NCI-H1694 (cell line): Measurements from ENCODE around the gene VSX1.

ENCODE experiments used
- DNase-seq: peaks from one replicate; lab custom pipeline; 2025; lab: John Stamatoyannopoulos, UW

VSX1 gene

GRCh38 chr20:25081730-25082497, at the start of gene VSX1:
VSX1 (minus strand) TSS chr20:25082141; CDS start chr20:25082096, 45 bp downstream.
- no peak for DNase-seq

DNA sequence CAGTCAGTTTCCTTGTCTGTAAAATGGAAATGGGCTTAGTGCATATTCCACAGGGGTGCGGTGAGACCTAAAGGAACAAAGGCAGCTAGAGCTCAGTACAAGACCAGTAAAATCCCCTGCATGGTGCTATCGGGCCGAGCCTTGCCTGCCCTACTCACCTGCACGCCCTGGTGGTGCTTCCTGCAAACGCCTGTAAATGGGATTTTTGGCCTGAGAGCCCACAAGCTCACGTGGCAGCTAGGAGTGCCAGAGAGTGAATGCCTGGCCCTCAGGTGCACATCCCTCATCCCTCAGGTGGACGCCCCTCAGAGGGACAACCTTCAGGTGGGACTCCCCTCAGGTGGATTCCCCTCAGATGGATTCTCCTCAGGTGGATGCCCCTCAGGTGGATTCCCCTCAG, 48.0 kb upstream of the VSX1 start:
- no peak for DNase-seq

- DNase-seq, result no peak
Measured at GRCh38 chr20:25129428-25129827, 47.5 kb upstream of the VSX1 start.

DNA sequence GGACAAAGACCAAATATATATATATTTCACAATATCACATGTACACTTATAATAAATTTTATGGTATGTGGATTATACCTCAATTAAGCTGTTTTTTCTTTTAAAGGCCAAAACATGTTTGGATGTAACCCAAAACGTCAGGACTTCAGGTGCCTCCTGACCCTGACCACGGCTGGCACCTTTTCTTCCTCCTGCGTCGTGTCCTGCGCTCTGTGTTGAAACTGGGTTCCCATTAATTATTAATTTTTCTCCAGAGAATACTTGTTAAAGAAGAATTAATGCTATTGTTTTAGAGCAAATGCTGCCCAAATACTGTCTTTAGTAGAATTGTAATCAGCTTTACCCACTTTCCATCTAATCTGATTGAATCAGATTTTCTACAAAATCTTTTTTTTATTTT, 46.7 kb upstream of the VSX1 start:
- DNase-seq, result no peak

DNA sequence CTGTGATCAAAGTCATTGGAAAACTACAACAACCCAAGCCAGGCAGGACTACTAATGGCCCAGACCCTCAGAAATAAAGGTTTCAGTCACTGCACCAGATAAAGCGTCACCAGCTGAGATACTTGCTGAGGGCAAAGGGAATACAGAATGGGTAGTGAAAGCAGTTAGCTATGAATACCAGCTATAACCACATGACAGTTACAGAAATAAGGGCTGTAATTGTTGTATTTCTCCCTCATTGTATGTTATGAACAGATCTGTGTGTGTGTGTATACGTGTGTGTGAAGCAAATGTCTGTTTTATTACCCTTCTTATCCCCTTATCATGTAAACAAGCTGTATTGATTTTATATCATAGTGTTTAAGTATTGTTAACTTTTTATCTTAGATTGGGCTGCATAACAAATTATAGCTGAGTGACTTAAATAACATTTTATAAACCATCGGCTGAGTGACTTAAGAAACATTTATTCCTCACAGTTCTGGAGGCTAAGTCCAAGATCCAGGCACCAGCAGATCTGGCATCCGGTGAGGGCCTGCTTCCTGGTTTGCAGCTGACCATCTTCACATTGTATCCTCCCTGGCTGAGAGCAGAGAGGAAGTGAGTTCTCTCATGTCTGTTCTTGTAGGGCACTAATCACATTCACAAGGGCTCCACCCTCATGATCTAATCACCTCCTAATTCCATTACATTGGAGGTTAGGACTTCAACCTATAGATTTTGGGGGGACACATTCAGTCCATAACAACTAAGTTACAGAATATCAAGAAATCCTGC, 46.0 kb upstream of the VSX1 start:
- DNase-seq, result no peak

DNA sequence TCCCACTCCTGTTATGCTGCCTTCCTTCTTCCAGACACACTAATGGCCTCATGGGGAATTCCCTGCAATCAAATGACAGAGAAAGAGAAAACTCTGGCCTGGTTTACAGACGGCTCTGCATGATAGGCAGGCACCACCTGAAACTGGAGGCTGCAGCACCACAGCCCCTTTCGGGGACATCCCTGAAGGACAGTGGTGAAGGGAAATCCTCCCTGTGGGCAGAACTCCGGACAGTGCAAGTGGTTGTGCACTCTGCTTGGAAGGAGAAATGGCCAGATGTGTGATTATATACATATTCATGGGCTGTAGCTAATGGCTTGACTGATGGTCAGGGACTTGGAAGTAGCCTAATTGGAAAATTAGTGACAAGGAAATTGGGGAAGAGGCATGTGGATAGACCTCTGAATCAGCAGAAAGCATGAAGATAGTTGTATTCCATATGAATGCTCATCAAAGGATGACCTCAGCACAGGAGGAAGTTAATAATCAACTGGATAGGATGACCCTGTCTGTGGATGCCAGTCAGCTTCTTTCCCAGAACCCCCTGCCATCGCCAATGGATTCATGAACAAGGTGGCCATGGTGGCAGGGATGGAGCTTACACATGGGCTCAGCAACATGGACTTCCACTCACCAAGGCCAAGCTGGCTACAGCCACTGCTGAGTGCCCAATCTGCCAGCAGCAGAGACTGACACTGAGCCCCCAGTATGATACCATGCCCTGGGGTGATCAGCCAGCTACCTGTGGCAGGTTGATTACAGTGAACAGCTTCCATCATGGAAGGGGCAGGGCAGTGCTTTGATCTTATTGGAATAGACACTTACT, 44.5 kb upstream of the VSX1 start:
- no peak for DNase-seq

DNA sequence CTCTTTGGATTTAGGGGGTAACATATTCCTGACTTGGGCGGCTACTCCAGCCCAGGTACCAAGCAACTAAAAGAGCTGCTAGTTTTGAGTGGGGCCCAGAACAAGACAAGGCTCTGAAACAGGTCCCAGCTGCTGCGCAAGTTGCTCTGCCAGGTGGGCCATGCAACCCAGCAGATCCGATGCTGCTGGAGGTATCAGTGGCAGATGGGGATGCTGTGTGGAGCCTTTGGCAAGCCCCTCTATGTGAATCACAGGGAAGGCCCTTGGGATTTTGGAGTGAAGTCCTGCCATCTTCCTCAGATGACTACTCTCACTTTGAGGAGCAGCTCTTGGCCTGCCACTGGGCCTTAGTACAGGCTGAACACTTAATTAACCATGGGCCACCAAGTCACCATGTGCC, 43.7 kb upstream of the VSX1 start:
- peak; percentile 38 for DNase-seq

DNA sequence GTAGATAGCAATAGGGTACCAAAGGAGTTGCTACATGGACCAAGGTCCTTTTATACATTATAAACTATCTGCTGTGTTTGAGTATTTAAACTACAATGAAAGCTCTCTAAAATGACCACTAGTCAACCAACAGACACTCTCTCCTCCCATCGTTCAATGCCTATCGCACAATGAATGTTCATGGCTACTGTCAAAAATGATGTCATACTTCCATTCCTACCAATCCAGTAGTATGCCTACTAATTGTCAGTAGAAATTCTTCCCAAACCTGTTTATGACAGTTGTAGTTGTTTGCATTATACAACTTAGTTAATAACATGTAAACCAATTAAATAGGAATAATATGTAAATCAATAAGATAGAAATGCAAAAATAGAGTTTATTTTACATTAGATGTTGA, 39.0 kb upstream of the VSX1 start:
- DNase-seq, result no peak

DNA sequence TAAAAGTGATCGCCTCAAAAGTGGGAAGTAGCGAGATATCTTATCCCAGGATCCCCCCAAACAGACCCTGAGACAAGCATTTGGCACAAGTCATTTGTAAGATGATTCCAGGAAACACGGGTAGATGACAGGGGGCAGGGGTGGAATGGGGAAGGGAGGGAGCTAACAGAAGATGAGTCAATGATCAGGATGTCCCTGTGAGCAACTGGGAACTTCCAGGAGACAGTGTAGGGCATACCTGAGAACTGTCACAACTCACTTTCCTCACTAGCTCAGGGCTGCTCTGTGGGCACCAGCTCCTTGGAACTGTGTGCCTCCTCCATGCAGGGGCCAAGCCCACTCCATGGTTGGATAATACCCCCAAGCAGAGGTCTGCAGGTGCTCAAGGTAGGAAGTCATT, 38.5 kb upstream of the VSX1 start:
- no peak for DNase-seq

DNA sequence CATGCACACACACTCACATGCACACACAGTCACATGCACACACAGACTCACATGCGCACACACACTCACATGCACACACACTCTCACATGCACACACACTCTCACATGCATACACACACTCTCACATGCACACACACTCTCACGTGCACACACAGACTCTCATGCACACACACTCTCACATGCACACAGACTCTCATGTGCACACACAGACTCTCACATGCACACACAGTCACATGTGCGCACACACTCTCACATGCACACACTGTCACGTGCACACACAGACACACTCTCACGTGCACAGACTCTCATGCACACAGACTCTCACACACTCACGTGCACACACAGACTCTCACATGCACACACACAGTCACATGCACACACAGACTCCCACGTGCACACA, 36.6 kb upstream of the VSX1 start:
- DNase-seq, result no peak

DNA sequence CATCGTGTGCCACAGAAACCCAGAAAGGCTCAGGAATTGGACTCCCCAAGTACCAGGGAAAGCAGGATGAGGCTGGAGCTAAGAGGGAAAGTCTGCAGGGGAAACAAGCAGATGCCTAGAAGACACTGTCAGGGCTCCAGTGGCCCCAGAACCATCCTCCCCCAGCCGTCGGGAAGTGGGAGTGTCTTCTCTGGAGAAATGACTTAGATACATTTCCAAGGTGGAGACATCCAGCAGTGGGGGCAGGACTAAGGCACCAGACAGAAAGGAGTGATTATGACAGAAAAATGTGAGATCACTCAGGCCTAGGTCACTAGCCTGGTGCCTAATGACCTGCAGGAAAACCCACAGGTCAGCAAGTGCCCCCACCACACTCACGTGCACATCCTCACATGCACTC, 36.0 kb upstream of the VSX1 start:
- no peak for DNase-seq

DNA sequence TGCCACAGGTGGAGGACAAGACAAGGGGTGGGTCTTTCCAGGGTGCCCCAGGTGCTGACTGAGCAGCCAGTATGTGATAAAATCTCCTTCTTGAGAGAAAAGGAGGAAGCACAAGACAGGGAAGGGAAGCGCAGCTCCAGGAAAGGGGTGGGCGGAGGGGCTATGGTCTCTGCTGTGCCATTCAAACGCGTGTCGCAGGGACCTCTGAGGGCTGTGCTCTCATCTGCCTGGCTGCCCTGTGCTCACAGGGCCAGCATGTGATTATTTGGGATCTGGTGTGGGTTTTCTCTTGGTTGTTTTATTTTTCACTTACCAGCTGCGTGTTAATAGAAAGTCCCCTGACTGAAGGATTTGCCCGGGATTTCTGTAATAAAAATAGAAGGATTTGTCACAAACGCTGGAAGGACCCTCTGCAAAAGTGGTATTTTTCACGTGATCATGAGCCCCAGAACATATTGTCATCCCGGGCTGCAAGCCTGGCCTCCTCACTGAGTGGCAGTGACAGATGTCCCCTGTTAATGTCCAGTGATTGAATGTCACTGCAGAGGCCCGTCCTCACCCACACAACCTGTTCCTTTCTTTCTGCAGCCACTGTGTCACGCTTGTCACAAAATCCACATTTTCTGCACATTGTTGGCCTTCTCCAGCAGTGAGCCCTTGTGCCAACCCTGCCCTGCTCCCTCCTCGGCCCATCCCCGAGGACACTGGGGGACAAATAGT, 35.0 kb upstream of the VSX1 start:
- no peak for DNase-seq

- DNase-seq, result no peak
Measured at GRCh38 chr20:25103526-25103925, 21.6 kb upstream of the VSX1 start.

- no peak for DNase-seq
Measured at GRCh38 chr20:25100914-25101313, 19.0 kb upstream of the VSX1 start.

GRCh38 chr20:25099601-25100140, 17.7 kb upstream of the VSX1 start:
- DNase-seq, result no peak

- DNase-seq, result no peak
Measured at GRCh38 chr20:25097498-25097897, 15.6 kb upstream of the VSX1 start.

DNA sequence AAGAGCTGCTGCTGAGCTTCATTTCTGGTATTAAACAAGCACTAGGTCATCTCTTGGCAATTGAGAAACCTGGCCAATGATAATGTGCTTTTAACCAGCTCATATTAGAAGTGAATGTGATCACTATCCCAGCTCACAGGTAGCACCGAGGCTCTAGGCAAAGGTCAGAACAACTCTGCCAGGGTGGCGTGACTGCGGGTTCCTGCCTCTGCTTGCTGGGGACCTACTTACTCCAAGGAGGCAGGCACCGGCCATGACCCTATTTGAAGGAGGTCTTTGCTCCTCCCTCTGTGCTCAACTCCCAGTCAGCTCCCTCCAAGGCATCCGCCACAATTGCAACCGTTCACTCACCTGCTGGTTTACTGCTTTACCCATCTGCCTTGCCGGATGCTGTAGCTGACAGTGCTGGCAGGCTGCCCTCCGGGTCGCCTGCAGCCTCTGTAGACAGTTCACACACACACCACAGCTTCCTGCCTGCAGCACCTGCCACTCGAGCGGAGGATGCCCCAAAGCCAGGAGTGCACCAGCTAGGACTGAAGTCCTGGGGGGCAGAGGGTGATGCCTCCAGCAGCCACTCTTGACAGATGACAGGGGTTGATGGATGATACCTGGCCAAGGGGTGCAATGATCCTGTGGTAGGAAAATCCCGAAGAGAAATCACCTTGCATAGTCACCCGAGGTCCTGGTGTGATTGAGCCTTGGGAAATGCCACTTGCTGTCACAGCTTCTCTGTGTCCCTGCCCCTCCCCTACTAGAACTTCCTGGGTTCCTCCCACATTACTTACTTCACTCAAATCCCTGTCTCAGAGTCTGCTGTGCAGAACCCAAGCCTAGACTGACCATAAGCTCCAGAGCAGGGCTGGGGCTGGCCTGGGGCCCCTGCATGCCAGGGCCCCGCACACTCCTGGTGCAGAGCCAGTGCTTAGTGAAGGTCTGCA, 8.8 kb upstream of the VSX1 start:
- DNase-seq, result peak; percentile 71

- DNase-seq, result no peak
Measured at GRCh38 chr20:25089662-25090061, 7.7 kb upstream of the VSX1 start.

DNA sequence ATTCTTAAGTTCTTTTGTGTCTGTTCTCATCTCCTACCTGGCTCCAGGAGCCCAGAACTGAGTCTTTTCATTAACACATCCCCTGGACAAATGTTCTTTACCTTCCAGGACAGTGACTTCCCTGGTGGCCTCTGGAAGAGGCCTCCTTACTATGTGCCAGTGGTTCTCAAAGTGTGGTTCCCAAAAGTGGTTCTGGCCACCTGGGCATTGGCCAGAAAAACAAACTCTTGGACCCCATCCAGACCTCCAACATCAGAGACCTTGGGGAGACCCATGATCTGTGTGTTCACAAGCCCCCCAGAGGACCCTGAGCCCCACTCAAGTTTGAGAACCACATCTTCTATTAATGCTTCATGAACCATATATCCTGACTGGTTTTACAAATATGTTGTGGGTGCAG, 7.2 kb upstream of the VSX1 start:
- no peak for DNase-seq

DNA sequence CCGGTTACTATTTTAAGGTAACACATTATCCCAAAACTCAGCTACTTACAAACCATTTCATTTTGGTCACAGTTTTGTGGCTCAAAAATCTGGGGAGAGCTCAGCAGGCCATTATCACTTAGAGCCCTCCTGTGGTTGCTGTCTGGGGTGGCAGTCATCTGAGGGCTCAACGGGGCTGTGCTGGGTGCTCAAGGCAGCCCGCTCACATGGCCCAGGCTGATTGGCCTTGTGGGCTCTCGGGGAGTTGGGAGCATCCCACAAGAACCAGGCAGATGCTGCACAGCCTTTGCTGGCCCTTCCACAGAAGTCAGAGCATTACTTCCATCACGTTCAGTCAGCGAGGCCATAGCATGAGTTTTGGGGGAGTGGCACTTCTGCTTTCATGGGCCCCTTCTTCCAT, 6.3 kb upstream of the VSX1 start:
- no peak for DNase-seq
